Endothelial cell (in vitro differentiated cells): ENCODE data around the gene IFI27L1. TPM values are rescaled to one million over a fixed set of nuclear protein-coding genes. Genes with fewer than 3 reads are reported as not detected.

Source experiments
- DNase-seq: peaks from one replicate; pipeline ENCODE4 v3.0.0; 2021; ENCODE audit warnings: low spot score
- H3K27ac Mint-ChIP-seq: one replicate; pipeline ENCODE4 v1.8.0; 2021; ENCODE audit warnings: mixed read lengths, inconsistent platforms; ENCODE audit not compliant: unreplicated experiment
- H3K27me3 Mint-ChIP-seq: one replicate; pipeline ENCODE4 v1.8.0; 2021; ENCODE audit warnings: mild to moderate bottlenecking, moderate library complexity, mixed read lengths, inconsistent platforms; ENCODE audit not compliant: unreplicated experiment
- H3K36me3 Mint-ChIP-seq: one replicate; pipeline ENCODE4 v1.8.0; 2021; ENCODE audit warnings: mild to moderate bottlenecking, low read depth, mixed read lengths, inconsistent platforms; ENCODE audit not compliant: unreplicated experiment
- H3K4me1 Mint-ChIP-seq: one replicate; pipeline ENCODE4 v1.8.0; 2021; ENCODE audit warnings: mild to moderate bottlenecking, mixed read lengths, inconsistent platforms; ENCODE audit not compliant: unreplicated experiment
- H3K4me3 Mint-ChIP-seq: one replicate; pipeline ENCODE4 v1.8.0; 2021; ENCODE audit warnings: mild to moderate bottlenecking, mixed read lengths, inconsistent platforms; ENCODE audit not compliant: unreplicated experiment
- H3K9me3 Mint-ChIP-seq: one replicate; pipeline ENCODE4 v1.8.0; 2021; ENCODE audit warnings: mixed read lengths, inconsistent platforms; ENCODE audit not compliant: unreplicated experiment
- CTCF ChIP-seq: fragments of 200-600 bp; sonication (generic); IDR thresholded peaks from one replicate; pipeline ENCODE4 v1.5.0; 2021; ENCODE audit warnings: antibody characterized with exemption; ENCODE audit not compliant: unreplicated experiment
- long read RNA-seq: library from polyadenylated mRNA; unstranded; transcript quantifications from one replicate; pipeline ENCODE4 v2.0.0, GENCODE V29; 2020; ENCODE audit not compliant: unreplicated experiment
- total RNA-seq: library from RNA; stranded (reverse); fragmentation: NEBNext Ultra II Directional; extraction: Animal tissue kit (Norgen Biotek cat#: 25700); gene quantifications from one replicate; pipeline ENCODE4 v1.2.1, GENCODE V29; 2021; ENCODE audit not compliant: unreplicated experiment

IFI27L1 gene
- 33.5 TPM for total RNA-seq
- long read RNA-seq, partial matches to known transcripts: 0 of 10 reads
- long read RNA-seq, other reads (novel, unspliced or antisense): 5 of 10 reads

GRCh38 chr14:94080621-94081385, at the start of gene IFI27L1, which contains the start of gene DDX24:
Gene IFI27L1, plus strand, starts transcription at chr14:94081310. Its CDS starts 15,628 bp downstream, at chr14:94096938.
Gene DDX24, minus strand, starts transcription at chr14:94081202. Its CDS starts 1,460 bp downstream, at chr14:94079742.
- H3K27ac Mint-ChIP-seq: peak within 1 kb of the TSS; percentile 82
- peaks cover 5% of the 10 kb centered on the region for H3K27me3 Mint-ChIP-seq
- H3K4me3 Mint-ChIP-seq: peak within 1 kb of the TSS; percentile 100
- H3K9me3 Mint-ChIP-seq: no peaks in the 10 kb centered on the region
- no peak for TF ChIP-seq CTCF
- DNase-seq: peak; percentile 94
- H3K36me3 Mint-ChIP-seq: peaks cover 11% of the 10 kb centered on the region
- peaks cover 33% of the 10 kb centered on the region for H3K4me1 Mint-ChIP-seq

GRCh38 chr14:94031883-94032279, 49.2 kb upstream of the IFI27L1 start:
- TF ChIP-seq CTCF: no peak
- Mint-ChIP-seq H3K27me3 (peaks cover 4% of the 10 kb centered on the region), H3K4me1 (peaks cover 8% of the 10 kb centered on the region), H3K4me3 (no peak overlapping the region), H3K36me3 (no peaks in the 10 kb centered on the region), H3K9me3 (no peaks in the 10 kb centered on the region), H3K27ac (no peak overlapping the region)
- DNase-seq: no peak

- H3K4me1 Mint-ChIP-seq: no peaks in the 10 kb centered on the region
- no peaks in the 10 kb centered on the region for H3K9me3 Mint-ChIP-seq
- no peak overlapping the region for H3K27ac Mint-ChIP-seq
- peaks cover 8% of the 10 kb centered on the region for H3K36me3 Mint-ChIP-seq
- H3K27me3 Mint-ChIP-seq: no peaks in the 10 kb centered on the region
- no peak for TF ChIP-seq CTCF
- no peak for DNase-seq
- no peak overlapping the region for H3K4me3 Mint-ChIP-seq
These were observed 46.2 kb upstream of the IFI27L1 start for GRCh38 chr14:94034886-94035285.

- Mint-ChIP-seq H3K4me1 (no peaks in the 10 kb centered on the region), H3K36me3 (peaks cover 8% of the 10 kb centered on the region), H3K4me3 (no peak overlapping the region), H3K9me3 (no peaks in the 10 kb centered on the region), H3K27ac (no peak overlapping the region), H3K27me3 (peaks cover 5% of the 10 kb centered on the region)
- DNase-seq: peak; percentile 82
- peak; percentile 79 for TF ChIP-seq CTCF
These were observed 44.6 kb upstream of the IFI27L1 start for GRCh38 chr14:94036313-94037167.
